Esophagus squamous epithelium (tissue), 5 donors: ENCODE data around the gene MCC. TPM values are rescaled to one million over a fixed set of nuclear protein-coding genes. Genes with fewer than 3 reads are reported as not detected.

Experiments
- DNase-seq: peaks from one replicate; lab custom pipeline; 2025; lab: John Stamatoyannopoulos, UW
- H3K27ac ChIP-seq, 4 donors: fragments of 200-600 bp; sonication (generic); one replicate each; pipeline ENCODE4 v1.5.1; 2016 to 2019; ENCODE audit warnings: mild to moderate bottlenecking in 1 of 4
- H3K27me3 ChIP-seq, 4 donors: fragments of 200-600 bp; sonication (generic); 1 replicate in 3 of 4; 2 replicates in 1 of 4; pipeline versions ENCODE4 v1.5.1 to v1.6.0; 2017 to 2021; ENCODE audit warnings: antibody characterized with exemption in 1 of 4
- H3K36me3 ChIP-seq, 3 donors: fragments of 200-600 bp; sonication (generic); one replicate each; pipeline ENCODE4 v1.5.1; 2016 to 2019
- H3K4me1 ChIP-seq, 3 donors: fragments of 200-600 bp; sonication (generic); one replicate each; pipeline ENCODE4 v1.5.1; 2017 to 2019
- H3K4me3 ChIP-seq, 4 donors: fragments of 200-600 bp; sonication (generic); 1 replicate in 3 of 4; 2 replicates in 1 of 4; pipeline ENCODE4 v1.5.1; 2016 to 2019; ENCODE audit warnings: mild to moderate bottlenecking in 2 of 4, moderate library complexity in 1 of 4
- H3K9me3 ChIP-seq, 3 donors: fragments of 200-600 bp; sonication (generic); one replicate each; pipeline ENCODE4 v1.5.1; 2016 to 2019
- CTCF ChIP-seq, 6 experiments: fragments of 450-650 bp in 4 of 6; fragments of 200-600 bp in 2 of 6; sonication (generic) in 2 of 6; IDR thresholded peaks; one replicate each; pipeline ENCODE4 v1.5.1; 2016 to 2019; ENCODE audit warnings: antibody characterized with exemption in 6 of 6, mild to moderate bottlenecking in 4 of 6, moderate library complexity in 4 of 6
- POLR2A ChIP-seq, 4 donors: fragments of 450-650 bp; IDR thresholded peaks; one replicate each; pipeline ENCODE4 v1.6.1; 2017; ENCODE audit warnings: antibody characterized with exemption in 4 of 4, mild to moderate bottlenecking in 4 of 4, moderate library complexity in 3 of 4
- WGBS, 2 donors: methylation state at CpG; one replicate each; pipeline ENCODE4 v1.1.5; 2018; 5-methylcytosine and 5-hydroxymethylcytosine counted together
- intact Hi-C: fragments of 100-400 bp; cut with DNase I; formaldehyde crosslinking; loops from one replicate; pipeline ENCODE4 v1.15.0; 2022
- total RNA-seq, 4 donors: library from RNA; depleted of rRNA; stranded (reverse); fragments of >200 nt; gene quantifications; one replicate each; pipeline ENCODE4 v1.1.0, GENCODE V29; 2016
- donor health status: DM: yes; HTN: yes; CAD: no.

Gene MCC
- total RNA-seq, 4 donors from 2014 or later = 41.6 to 45.4 (median 43.4) TPM

DNA sequence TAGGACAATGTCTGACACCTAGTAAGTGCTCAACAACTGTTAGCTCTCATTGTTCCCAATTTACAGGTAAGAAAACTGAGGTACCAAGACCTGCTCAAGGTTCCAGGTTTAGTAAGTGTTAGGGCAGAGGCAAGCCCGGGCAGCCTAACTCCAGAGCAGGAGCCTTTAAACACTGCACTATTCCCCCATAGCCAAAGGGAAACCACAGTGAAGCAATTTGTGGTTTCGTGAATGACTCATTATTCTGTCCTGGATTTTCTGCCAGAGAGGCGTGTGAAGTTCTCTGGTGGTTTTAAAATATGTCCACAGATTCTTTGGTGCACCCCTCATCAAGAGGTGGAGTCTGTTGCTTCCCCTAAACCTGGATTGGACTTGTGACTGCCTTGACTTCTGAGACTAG, 1.0 kb upstream of the MCC start:
- Histone ChIP-seq H3K4me1 (peaks cover 12 to 39% (median 19%) of the 10 kb centered on the region in 3 donors), H3K27me3 (peaks cover 0 to 43% (median 0%) of the 10 kb centered on the region in 4 donors), H3K27ac (peak overlapping the region; percentile 75 to 83 (median 80)), H3K36me3 (no peaks in the 10 kb centered on the region), H3K4me3 (peak overlapping the region in 2 of 4 donors; percentile 74 to 78), H3K9me3 (peaks cover 0 to 10% (median 8%) of the 10 kb centered on the region in 3 donors)
- DNase-seq = peak; percentile 7
- intact Hi-C loops = no loop called here
- no peak for TF ChIP-seq CTCF (IDR thresholded peaks at IDR 0.05)
- WGBS, 2 donors = 6 to 13% methylated on average over 3 of the region's 3 CpGs

DNA sequence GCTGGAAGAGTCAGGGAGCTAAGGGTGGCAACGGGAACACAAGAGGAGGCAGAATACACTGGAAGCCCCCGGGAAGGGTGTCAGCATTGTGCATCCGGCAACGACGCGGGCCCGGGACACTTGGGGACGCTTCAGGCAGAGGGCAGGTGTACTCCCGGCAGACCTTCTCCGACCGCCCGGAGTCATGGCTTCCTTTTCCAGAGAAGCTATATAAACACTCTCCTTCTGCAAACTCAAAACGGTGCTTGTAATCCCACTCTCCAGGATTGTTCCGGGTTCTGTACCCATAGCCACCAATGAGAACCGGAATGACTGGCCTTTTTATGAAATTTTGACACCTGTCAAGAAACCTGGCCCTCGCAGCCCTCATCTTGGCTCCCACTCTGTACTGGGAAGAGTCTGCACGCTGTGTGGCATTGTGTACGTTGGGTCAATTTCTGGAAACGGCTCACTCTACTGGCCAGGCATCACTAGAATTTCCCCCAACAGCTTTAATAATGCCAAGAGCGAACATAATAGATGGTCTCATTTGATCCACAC, 462 bp upstream of the MCC start:
- H3K27me3 ChIP-seq = peaks cover 0 to 43% (median 0%) of the 10 kb centered on the region in 4 donors
- no peak for DNase-seq
- peaks cover 12 to 39% (median 19%) of the 10 kb centered on the region in 3 donors for H3K4me1 ChIP-seq
- TF ChIP-seq POLR2A (IDR thresholded peaks at IDR 0.05) (no peak), CTCF (IDR thresholded peaks at IDR 0.05) (no peak)
- peak overlapping the region; percentile 75 to 83 (median 80) for H3K27ac ChIP-seq
- peak overlapping the region; percentile 54 to 78 (median 68) for H3K4me3 ChIP-seq
- H3K36me3 ChIP-seq = no peaks in the 10 kb centered on the region
- WGBS, 2 donors = 5 to 18% methylated on average over 4 to 20 of the region's 20 CpGs
- intact Hi-C loops = no loop called here
- H3K9me3 ChIP-seq = peaks cover 0 to 10% (median 8%) of the 10 kb centered on the region in 3 donors

DNA sequence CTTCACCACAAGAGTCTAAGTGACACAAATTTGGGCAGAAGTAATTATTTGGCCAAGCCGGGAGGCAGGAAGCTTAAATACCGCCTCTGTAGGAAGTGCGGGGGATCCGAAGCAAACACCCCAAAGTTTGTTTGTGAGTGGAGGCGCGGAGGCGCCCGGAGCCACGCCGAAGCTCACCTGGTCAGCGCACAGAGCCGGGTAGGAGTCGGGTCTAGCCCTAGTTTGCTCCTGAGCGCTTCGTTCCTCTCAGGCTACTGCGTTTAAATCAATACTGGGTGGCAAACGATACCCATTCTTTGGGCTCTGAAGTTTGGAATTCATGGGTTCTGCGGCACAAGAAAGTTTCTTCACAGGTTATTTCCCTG, 855 bp downstream of the MCC start:
- Histone ChIP-seq H3K4me3 (peak overlapping the region; percentile 54 to 78 (median 68)), H3K36me3 (no peaks in the 10 kb centered on the region), H3K27me3 (peaks cover 0 to 43% (median 0%) of the 10 kb centered on the region in 4 donors), H3K4me1 (peaks cover 12 to 39% (median 19%) of the 10 kb centered on the region in 3 donors), H3K27ac (peak overlapping the region; percentile 75 to 83 (median 80)), H3K9me3 (peaks cover 0 to 10% (median 8%) of the 10 kb centered on the region in 3 donors)
- 4 to 6% methylated on average over 5 to 16 of the region's 18 CpGs for WGBS, 2 donors
- TF ChIP-seq CTCF (IDR thresholded peaks at IDR 0.05) (no peak), POLR2A (IDR thresholded peaks at IDR 0.05) (no peak)
- intact Hi-C loops = no loop called here
- DNase-seq = no peak

- Histone ChIP-seq H3K4me1 (no peaks in the 10 kb centered on the region), H3K36me3 (no peaks in the 10 kb centered on the region), H3K27ac (no peak overlapping the region), H3K4me3 (no peak overlapping the region), H3K27me3 (peaks cover 0 to 6% (median 0%) of the 10 kb centered on the region in 4 donors), H3K9me3 (no peaks in the 10 kb centered on the region)
- WGBS, 2 donors = 55 to 60% methylated on average over 5 of the region's 5 CpGs
- intact Hi-C loops = no loop called here
- TF ChIP-seq POLR2A (IDR thresholded peaks at IDR 0.05) = no peak
- no peak for TF ChIP-seq CTCF (IDR thresholded peaks at IDR 0.05)
- DNase-seq = no peak
Measured at GRCh38 chr5:113480243-113480642, 8.0 kb downstream of the MCC start.

DNA sequence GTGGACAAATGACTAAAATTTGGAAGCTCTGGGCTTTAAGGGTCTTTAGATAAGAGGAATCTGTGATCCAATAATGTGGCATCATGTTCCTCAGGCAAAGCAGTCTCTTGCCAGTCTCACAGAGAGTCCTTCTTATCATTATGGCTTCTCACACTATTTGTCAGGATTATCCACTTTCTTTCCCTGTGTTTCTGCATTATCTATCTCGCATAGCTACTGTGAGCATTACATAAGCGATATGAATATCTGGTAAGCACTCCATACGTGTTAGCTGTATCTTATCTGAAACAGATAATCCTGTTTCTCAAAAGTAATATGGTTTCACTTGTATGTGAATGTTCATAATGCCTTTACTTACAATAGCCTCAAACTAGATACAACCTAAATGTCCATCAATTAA, 9.6 kb downstream of the MCC start:
- no peak for TF ChIP-seq CTCF (IDR thresholded peaks at IDR 0.05)
- no peak overlapping the region for H3K4me3 ChIP-seq
- no peaks in the 10 kb centered on the region for H3K4me1 ChIP-seq
- H3K36me3 ChIP-seq = no peaks in the 10 kb centered on the region
- DNase-seq = no peak
- H3K27ac ChIP-seq = no peak overlapping the region
- WGBS, 2 donors = 84 to 92% methylated on average over 3 of the region's 3 CpGs
- H3K27me3 ChIP-seq = no peaks in the 10 kb centered on the region
- intact Hi-C loops = no loop called here
- H3K9me3 ChIP-seq = no peaks in the 10 kb centered on the region
